HCT116 (cell line): Measurements from ENCODE around the gene PRKCQ. TPM values are rescaled to one million over a fixed set of nuclear protein-coding genes. Genes with fewer than 3 reads are reported as not detected.

Experiments
- ATAC-seq: fragments of 200-7000 bp; cut with Tn5 transposase; 2 replicates; pipeline ENCODE4 v1.9.1; 2020; ENCODE audit warnings: mild to moderate bottlenecking, moderate library complexity
- BruUV-seq: library from RNA; stranded (reverse); fragments of 400-500 nt; replicated peaks from 2 replicates; lab custom pipeline; 2021; lab: Mats Ljungman, UMichigan
- CTCF ChIA-PET: fragments of 300-600 bp; sonication (Branson Sonifier 250); formaldehyde crosslinking; loops from one replicate; lab custom pipeline; 2021; ENCODE audit warnings: antibody characterized with exemption; lab: Charles Lee
- POLR2A ChIA-PET: fragments of 300-600, 350-600 bp; sonication (Branson Sonifier 250); formaldehyde crosslinking; loops from one replicate; lab custom pipeline; 2021; ENCODE audit warnings: antibody characterized with exemption; lab: Charles Lee
- RAD21 ChIA-PET, 2 experiments: fragments of 300-600 bp; sonication (Branson Sonifier 250); formaldehyde crosslinking; loops; one replicate each; lab custom pipeline; 2023; ENCODE audit warnings: low total read pairs in 2 of 2; ENCODE audit not compliant: uncharacterized antibody in 2 of 2, unreplicated experiment in 2 of 2, low non-redundant PET in 1 of 2; lab: Charles Lee
- DNase-seq: peaks from one replicate; pipeline ENCODE4 v3.0.0-alpha.2; 2010; ENCODE audit warnings: low read depth, low spot score
- H2AFZ ChIP-seq: fragments of 200-600 bp; shearing (Covaris generic), sonication (generic); 2 replicates; pipeline ENCODE4 v1.6.1; 2017; ENCODE audit warnings: low read depth, mixed run types, mixed read lengths, antibody characterized with exemption, low read length; ENCODE audit not compliant: poor library complexity, severe bottlenecking
- H3K27ac ChIP-seq: 2 replicates; pipeline ENCODE4 v1.5.1; 2012; ENCODE audit warnings: low read depth, low read length
- H3K27me3 ChIP-seq: fragments of 200-600 bp; sonication (generic); 2 replicates; pipeline ENCODE4 v1.6.1; 2016; ENCODE audit warnings: mixed run types, low read length, mixed read lengths; ENCODE audit not compliant: insufficient read depth
- H3K36me3 ChIP-seq, 2 experiments: fragments of 200-500 bp in 1 of 2; fragments of 200-600 bp in 1 of 2; sonication (Bioruptor generic) in 1 of 2; sonication (generic) in 1 of 2; 2 replicates each; pipeline versions ENCODE4 v1.5.1 to v1.6.1; 2014 to 2016; ENCODE audit warnings: low read length in 2 of 2, inconsistent platforms in 1 of 2, mixed read lengths in 1 of 2, mixed run types in 1 of 2; ENCODE audit not compliant: insufficient read depth in 2 of 2, control insufficient read depth in 1 of 2
- H3K4me1 ChIP-seq, 2 experiments: fragments of 200-600 bp in 1 of 2; sonication (generic) in 1 of 2; 2 replicates each; pipeline versions ENCODE4 v1.5.1 to v1.6.1; 2012 to 2017; ENCODE audit warnings: low read length in 2 of 2, inconsistent platforms in 1 of 2, mild to moderate bottlenecking in 1 of 2, mixed read lengths in 1 of 2, mixed run types in 1 of 2, moderate library complexity in 1 of 2; ENCODE audit not compliant: insufficient read depth in 2 of 2, control insufficient read depth in 1 of 2
- H3K4me2 ChIP-seq: fragments of 200-600 bp; sonication (generic); 2 replicates; pipeline ENCODE4 v1.6.1; 2017; ENCODE audit warnings: mixed run types, low read length, mixed read lengths
- H3K4me3 ChIP-seq, 2 experiments: fragments of 200-600 bp in 1 of 2; sonication (generic) in 1 of 2; replicated peaks in 1 of 2; 2 replicates each; pipeline ENCODE4 v1.5.1; 2011 to 2016; ENCODE audit warnings: low read length in 2 of 2, control low read depth in 1 of 2, low read depth in 1 of 2, mild to moderate bottlenecking in 1 of 2, mixed read lengths in 1 of 2, mixed run types in 1 of 2
- H3K79me2 ChIP-seq: fragments of 200-600 bp; sonication (generic); 2 replicates; pipeline ENCODE4 v1.6.1; 2017; ENCODE audit warnings: mild to moderate bottlenecking, mixed run types, low read length, moderate library complexity, mixed read lengths; ENCODE audit not compliant: insufficient read depth
- H3K9ac ChIP-seq: fragments of 200-600 bp; sonication (generic); 2 replicates; pipeline ENCODE4 v1.6.1; 2016; ENCODE audit warnings: low read length, mixed read lengths
- H3K9me2 ChIP-seq: fragments of 200-600 bp; sonication (generic), shearing (Covaris generic); 2 replicates; pipeline ENCODE4 v1.6.1; 2017; ENCODE audit warnings: mixed run types, mild to moderate bottlenecking, moderate library complexity; ENCODE audit not compliant: insufficient read depth
- H3K9me3 ChIP-seq, 2 experiments: fragments of 200-500 bp in 1 of 2; fragments of 200-600 bp in 1 of 2; sonication (Bioruptor generic) in 1 of 2; sonication (generic) in 1 of 2; 2 replicates each; pipeline ENCODE4 v1.6.1; 2014 to 2017; ENCODE audit warnings: low read length in 2 of 2, mixed read lengths in 2 of 2, inconsistent platforms in 1 of 2, low read depth in 1 of 2, mild to moderate bottlenecking in 1 of 2, mixed run types in 1 of 2, moderate library complexity in 1 of 2; ENCODE audit not compliant: control insufficient read depth in 1 of 2, insufficient read depth in 1 of 2
- H4K20me1 ChIP-seq: fragments of 200-600 bp; sonication (generic), shearing (Covaris generic); 2 replicates; pipeline ENCODE4 v1.6.1; 2017; ENCODE audit warnings: mixed run types, mild to moderate bottlenecking, moderate library complexity; ENCODE audit not compliant: insufficient read depth
- CEBPB ChIP-seq: IDR thresholded peaks from 2 replicates; pipeline ENCODE4 v1.6.1; 2012; ENCODE audit warnings: low read depth
- EGR1 ChIP-seq: IDR thresholded peaks from 2 replicates; pipeline ENCODE4 v1.6.1; 2012; ENCODE audit warnings: low read depth
- ELF1 ChIP-seq: IDR thresholded peaks from 2 replicates; pipeline ENCODE4 v1.6.1; 2012; ENCODE audit warnings: low read depth, borderline replicate concordance
- EZH2 ChIP-seq: fragments of 200-600 bp; sonication (generic); IDR thresholded peaks from 2 replicates; pipeline ENCODE4 v1.6.1; 2017; ENCODE audit warnings: antibody characterized with exemption, mixed run types
- EZH2phosphoT487 ChIP-seq: fragments of 200-600 bp; IDR thresholded peaks from 2 replicates; pipeline ENCODE4 v1.6.1; 2018; ENCODE audit warnings: antibody characterized with exemption, borderline replicate concordance
- FOSL1 ChIP-seq: IDR thresholded peaks from 2 replicates; pipeline ENCODE4 v1.6.1; 2012; ENCODE audit warnings: low read depth
- JUND ChIP-seq: IDR thresholded peaks from 2 replicates; pipeline ENCODE4 v1.6.1; 2012
- POLR2A ChIP-seq: IDR thresholded peaks from 2 replicates; pipeline ENCODE4 v1.7.0; 2011; ENCODE audit warnings: borderline replicate concordance; ENCODE audit not compliant: insufficient read depth, insufficient read length; ENCODE audit errors: extremely low read depth
- RAD21 ChIP-seq: IDR thresholded peaks from 2 replicates; pipeline ENCODE4 v1.6.1; 2012; ENCODE audit warnings: low read depth, mild to moderate bottlenecking
- SIN3A ChIP-seq: IDR thresholded peaks from 2 replicates; pipeline ENCODE4 v1.6.1; 2012; ENCODE audit warnings: low read depth
- SP1 ChIP-seq: IDR thresholded peaks from 2 replicates; pipeline ENCODE4 v1.6.1; 2012; ENCODE audit warnings: low read depth
- TCF7L2 ChIP-seq: IDR thresholded peaks from 2 replicates; pipeline ENCODE4 v1.7.0; 2011; ENCODE audit warnings: borderline replicate concordance, inconsistent platforms; ENCODE audit not compliant: insufficient read depth, insufficient read length; ENCODE audit errors: extremely low read depth
- ZNF274 ChIP-seq: fragments of 200-500 bp; sonication (Bioruptor generic); IDR thresholded peaks from 2 replicates; pipeline ENCODE4 v1.6.1; 2014; ENCODE audit warnings: mild to moderate bottlenecking, low read depth, low read length, inconsistent platforms
- intact Hi-C: fragments of 100-400 bp; cut with micrococcal nuclease; formaldehyde crosslinking; loops from 2 replicates; pipeline ENCODE4 v1.10.0; 2022
- total RNA-seq: library from RNA; stranded (reverse); gene quantifications from one replicate; pipeline ENCODE4 v1.2.1, GENCODE V29; 2021; ENCODE audit not compliant: unreplicated experiment
- TF ChIP-seq, protein P1 (sequence below): IDR thresholded peaks from 2 replicates; pipeline ENCODE4 v1.6.1; 2012
- TF ChIP-seq, protein P2 (sequence below): IDR thresholded peaks from 2 replicates; pipeline ENCODE4 v1.6.1; 2012

The PRKCQ gene
- total RNA-seq, 1 experiment from 2014 or later = 0.54 TPM

DNA sequence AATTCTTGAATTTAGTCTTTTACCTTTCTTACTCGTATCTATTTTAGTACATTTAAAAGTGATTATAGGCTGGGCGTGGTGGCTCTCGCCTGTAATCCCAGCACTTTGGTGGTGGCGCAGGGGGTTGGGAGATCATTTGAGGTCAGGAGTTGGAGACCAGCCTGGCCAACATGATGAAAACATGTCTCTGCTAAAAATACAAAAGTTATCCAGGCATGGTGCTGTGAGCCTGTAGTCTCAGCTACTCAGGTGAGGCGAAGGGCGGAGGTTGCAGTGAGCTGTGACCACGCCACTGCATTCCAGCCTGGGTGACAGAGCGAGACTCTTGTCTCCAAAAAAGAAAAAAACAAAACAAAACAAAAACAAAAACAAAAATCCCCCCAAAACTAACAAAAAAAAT lies 12.2 kb downstream of the PRKCQ start:
- CTCF ChIA-PET = interaction anchor here (1.4 kb wide), 1 partner anchor 13 kb away, joined by 4 read pairs; no protein-coding TSS in a partner anchor
- no peak overlapping the region for H3K4me3 ChIP-seq
- H3K9me2 ChIP-seq = no peaks in the 10 kb centered on the region
- H3K4me1 ChIP-seq = no peaks in the 10 kb centered on the region
- POLR2A ChIA-PET = no interaction called here
- DNase-seq = no peak
- no peak overlapping the region for H3K9ac ChIP-seq
- no TSS peak for BruUV-seq
- H3K36me3 ChIP-seq = no peaks in the 10 kb centered on the region
- H3K79me2 ChIP-seq = no peaks in the 10 kb centered on the region
- no peak overlapping the region for H3K4me2 ChIP-seq
- no peak overlapping the region for H3K27ac ChIP-seq
- RAD21 ChIA-PET = no interaction called here
- ATAC-seq = no peak
- H3K9me3 ChIP-seq = no peaks in the 10 kb centered on the region
- H2AFZ ChIP-seq = no peak overlapping the region
- TF ChIP-seq SP1 = no peak
- TF ChIP-seq JUND = no peak
- no peak for TF ChIP-seq TCF7L2
- TF ChIP-seq, protein P1, sequence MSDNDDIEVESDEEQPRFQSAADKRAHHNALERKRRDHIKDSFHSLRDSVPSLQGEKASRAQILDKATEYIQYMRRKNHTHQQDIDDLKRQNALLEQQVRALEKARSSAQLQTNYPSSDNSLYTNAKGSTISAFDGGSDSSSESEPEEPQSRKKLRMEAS = no peak
- TF ChIP-seq POLR2A = no peak
- TF ChIP-seq EZH2phosphoT487 = no peak
- no peak for TF ChIP-seq EZH2
- no peak for TF ChIP-seq EGR1
- TF ChIP-seq RAD21 = no peak
- TF ChIP-seq ZNF274 = no peak
- TF ChIP-seq CEBPB = no peak
- no peak for TF ChIP-seq ELF1
- no peak for TF ChIP-seq FOSL1
- no peak for TF ChIP-seq SIN3A
- TF ChIP-seq, protein P2, sequence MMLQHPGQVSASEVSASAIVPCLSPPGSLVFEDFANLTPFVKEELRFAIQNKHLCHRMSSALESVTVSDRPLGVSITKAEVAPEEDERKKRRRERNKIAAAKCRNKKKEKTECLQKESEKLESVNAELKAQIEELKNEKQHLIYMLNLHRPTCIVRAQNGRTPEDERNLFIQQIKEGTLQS = no peak
- TF ChIP-seq, all 23 proteins: peak for 0
- intact Hi-C loops = no loop called here
- H4K20me1 ChIP-seq = no peaks in the 10 kb centered on the region
- H3K27me3 ChIP-seq = peaks cover 78% of the 10 kb centered on the region
